GM18868 (cell line): ENCODE data around the gene CHCHD3.

Experiments used
- ATAC-seq: cut with Tn5 transposase; IDR thresholded peaks from one replicate; pipeline ENCODE4 v1.9.1; 2021; ENCODE audit warnings: mild to moderate bottlenecking, moderate library complexity; ENCODE audit not compliant: unreplicated experiment

The CHCHD3 gene

DNA sequence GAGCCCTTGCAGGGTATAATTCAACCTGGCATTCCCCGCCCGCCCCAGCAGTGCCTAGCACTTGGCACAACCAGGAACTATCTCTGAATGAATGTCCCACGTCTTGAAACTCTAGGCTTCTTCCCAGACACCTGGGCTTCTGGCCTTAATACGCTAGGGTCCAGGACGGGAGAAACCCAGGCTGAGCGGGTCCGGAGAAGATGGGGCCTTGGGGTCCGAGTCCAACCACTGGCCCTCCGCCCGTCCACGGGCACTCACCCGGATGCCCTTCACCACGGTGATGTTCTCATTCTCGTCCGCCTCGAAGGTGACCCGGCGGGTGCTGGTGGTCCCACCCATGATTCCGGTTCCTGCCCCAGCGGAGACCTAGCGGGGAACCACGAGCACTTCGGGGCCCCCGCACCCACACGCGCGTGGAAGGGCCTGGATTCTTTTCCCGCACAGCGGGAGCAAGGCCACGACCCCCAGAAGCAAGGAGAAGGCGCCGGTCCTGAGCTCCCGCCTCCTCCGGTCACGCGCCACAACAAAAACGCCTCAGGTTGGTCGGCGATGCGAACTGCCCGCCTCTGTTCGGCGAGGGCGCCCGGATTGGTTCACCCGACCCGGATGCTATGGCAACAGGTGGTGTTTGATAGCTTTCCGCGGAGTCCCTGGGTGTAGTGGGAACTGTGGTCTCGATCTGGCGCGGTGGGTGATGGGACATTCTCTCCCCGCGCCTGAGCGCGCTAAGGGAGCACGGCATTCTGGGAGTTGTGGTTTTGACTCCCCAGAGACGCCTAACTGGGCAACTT is at the start of gene CHCHD3:
CHCHD3 (minus strand) TSS at position 492 of the 791 bp plus-strand sequence; CDS start at position 339, 153 bp downstream.
- ATAC-seq: peak; percentile 99

DNA sequence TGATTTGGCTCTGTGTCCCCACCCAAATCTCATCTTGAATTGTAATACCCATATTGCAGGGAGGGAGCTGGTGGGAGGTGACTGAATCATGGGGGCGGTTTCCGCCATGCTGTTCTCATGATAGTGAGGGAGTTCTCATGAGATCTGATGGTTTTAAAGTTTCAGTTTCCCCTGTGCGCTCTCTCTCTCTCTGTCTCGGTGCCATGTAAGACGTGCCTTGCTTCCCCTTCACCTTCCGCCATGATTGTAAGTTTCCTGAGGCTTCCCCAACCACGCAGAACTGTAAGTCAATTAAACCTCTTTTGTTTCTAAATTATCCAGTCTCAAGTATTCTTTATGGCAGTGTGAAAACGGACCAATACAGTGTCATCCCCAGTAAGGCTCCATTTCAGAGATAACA is 48.3 kb upstream of the CHCHD3 start:
- no peak for ATAC-seq

GRCh38 chr7:133126422-133126821 is 44.5 kb upstream of the CHCHD3 start:
- ATAC-seq: no peak

- ATAC-seq: no peak
Measured at GRCh38 chr7:133124974-133125373, 43.1 kb upstream of the CHCHD3 start.

GRCh38 chr7:133121175-133121844 is 39.4 kb upstream of the CHCHD3 start:
- no peak for ATAC-seq

DNA sequence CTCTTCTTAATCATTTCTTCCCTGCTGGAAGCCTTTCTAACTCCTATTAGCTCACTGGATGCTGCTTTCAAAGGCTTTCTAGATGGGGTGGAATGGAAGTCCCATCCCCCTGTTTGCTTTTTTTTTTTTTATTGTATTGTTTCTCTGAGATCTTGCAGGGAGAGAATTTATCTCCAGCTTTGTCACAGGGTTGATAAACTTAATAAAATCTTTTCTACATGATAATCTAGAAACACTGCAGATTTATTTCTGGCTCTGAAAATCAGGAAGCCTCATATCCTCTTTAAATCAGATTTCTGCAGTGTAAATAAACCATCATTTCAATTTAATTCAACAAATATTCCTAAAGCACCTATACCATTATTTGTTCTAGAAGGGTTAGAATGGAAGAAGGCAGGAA is 37.2 kb upstream of the CHCHD3 start:
- ATAC-seq: no peak

GRCh38 chr7:133118261-133118660 is 36.4 kb upstream of the CHCHD3 start:
- ATAC-seq: no peak

- ATAC-seq: no peak
Measured at GRCh38 chr7:133117452-133117851, 35.6 kb upstream of the CHCHD3 start.

GRCh38 chr7:133115596-133115995 is 33.7 kb upstream of the CHCHD3 start:
- ATAC-seq: no peak

GRCh38 chr7:133114519-133114918 is 32.6 kb upstream of the CHCHD3 start:
- no peak for ATAC-seq

- ATAC-seq: no peak
Measured at GRCh38 chr7:133112976-133113375, 31.1 kb upstream of the CHCHD3 start.

GRCh38 chr7:133112335-133112734 is 30.4 kb upstream of the CHCHD3 start:
- no peak for ATAC-seq

GRCh38 chr7:133110312-133110711 is 28.4 kb upstream of the CHCHD3 start:
- ATAC-seq: no peak

DNA sequence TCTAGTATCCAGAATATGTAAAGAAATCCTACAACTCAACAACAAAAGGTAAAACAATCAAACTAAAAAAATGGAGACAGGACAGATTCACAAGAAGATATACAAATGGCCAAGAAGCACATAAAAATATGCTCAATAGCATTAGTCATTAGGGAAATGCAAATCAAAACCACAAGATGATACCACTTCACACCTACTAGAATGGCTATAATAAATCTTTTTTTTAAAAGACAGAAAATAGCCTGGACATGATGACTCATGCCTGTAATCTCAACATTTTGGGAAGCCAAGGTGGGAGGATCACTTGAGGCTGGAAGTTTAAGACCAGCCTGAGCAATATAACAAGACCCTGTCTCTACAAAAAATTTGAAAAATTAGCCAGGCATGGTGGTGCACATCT is 27.9 kb upstream of the CHCHD3 start:
- no peak for ATAC-seq

DNA sequence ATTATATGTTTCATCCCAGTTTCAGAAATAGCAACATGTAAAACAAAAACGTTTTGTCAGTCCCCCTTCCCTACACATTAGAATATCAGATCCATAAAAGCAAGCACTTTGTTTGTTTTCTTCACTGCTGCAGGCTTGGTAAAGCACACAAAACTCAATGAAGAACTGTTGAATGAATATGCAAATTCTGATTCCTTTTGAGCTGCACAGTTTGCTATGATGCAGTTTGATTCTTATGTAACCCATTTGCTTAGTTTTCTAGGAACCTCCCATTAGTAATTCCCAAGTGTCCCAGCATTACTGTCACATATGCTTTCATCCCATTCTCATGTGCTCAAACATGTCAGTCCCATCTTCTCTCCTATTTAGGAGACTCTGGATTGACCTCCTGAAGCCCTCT is 26.1 kb upstream of the CHCHD3 start:
- ATAC-seq: no peak

DNA sequence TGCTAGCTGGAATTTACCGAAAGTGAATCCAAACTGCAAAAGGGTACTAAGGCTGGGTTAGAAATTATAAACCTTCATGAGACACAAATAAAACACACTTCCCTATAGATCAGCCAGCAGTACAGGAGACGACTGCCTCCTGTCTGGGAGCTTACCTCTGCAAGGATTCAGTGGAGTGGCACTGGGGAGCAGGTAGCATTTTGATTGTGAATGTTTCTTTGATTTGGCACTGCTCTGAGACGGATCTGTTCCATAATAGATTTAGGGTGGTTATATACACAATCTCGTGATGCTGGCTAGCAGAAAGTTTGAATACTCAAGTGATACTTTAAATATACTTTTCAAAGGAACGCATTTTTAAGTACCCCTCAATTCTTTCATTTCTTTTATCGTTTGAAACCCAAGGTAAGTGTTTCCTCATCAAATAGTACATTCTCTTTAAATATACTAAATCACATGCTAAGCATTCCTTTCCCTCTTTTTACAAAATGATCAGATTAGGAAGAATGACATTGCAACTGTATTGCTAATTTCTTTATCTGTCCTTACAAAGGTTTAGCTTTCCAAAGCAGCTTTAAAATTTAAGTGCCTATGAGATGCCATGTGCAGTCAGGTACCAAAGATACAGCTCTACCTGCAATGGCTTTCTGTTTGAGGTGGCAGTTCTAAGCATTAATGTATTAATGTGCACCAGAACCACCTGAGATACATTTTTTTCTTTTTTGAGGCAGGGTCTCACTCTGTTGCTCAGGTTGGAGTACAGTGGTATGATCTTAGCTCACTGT is 20.6 kb upstream of the CHCHD3 start:
- no peak for ATAC-seq

DNA sequence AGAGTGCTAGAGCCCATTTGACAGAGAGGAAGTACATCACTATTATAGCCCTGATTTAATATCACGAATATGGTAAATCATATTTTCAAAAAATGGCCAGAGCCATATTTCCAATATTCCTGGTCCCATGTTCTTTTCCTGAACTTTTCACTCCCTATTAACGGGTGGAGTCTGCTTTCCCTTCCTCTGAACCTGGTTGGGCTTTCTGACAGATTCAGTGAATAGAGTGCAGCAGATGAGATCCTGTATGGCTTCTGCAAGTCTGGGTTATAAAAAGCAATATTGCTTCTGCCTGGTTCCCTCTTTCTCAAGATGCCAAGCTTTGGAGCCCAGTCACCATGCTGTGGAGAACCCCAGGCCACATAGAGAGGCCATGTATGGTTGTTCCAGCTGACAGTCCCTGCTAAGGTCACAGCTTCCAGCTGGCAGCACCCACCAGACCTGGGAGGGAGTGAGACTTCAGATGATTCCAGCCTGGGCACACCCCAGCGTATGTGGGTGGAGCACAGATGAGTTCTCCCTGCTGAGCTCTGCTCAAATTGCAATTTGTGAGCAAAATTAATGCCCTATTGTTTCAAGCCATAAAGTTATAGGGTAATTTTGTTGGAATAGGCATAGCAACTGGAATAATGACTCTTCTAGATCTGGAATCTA is 17.9 kb upstream of the CHCHD3 start:
- no peak for ATAC-seq

GRCh38 chr7:133095119-133095671 is 13.3 kb upstream of the CHCHD3 start:
- no peak for ATAC-seq

DNA sequence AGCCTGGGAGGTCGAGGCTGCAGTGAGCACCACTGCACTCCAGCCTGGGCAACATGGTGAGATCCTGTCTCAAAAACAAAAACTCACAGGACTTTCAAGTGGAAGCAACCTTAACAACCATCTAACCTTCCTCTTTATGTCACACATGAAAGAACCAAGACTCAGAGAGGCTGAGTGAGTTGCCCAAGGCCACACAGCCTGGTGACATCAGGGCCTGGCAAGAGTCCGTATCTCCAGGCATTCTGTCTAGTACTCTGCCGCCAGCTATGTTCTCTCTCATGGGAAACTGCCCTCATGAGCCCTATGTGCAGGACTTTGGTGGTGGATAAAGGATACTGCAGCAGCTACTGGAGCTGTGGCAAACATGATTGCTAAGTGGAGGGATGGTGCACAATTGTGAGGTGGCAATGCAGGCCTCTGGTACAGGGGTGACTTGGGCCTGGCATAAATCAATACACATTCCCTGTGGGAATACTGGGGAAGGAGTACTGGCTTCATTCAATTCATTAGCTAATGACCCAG is 10.1 kb upstream of the CHCHD3 start:
- no peak for ATAC-seq

DNA sequence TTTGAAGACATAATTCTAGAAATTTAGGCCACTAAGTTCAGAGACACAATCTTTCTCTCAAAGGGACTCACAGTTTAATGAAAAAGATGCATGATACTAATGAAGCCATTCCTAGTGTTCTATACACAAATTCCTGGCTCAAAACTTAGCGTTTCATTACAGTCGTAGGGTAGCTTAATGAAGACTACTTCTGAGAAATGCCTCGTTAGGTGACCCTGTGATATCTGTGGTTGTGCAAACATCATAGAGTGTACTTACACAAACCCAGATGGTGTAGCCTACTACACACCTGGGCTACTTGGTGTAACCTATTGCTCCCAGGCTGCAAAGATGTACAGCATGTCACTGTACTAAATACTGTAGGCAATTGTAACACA is 488 bp upstream of the CHCHD3 start:
- ATAC-seq: peak; percentile 0
